Retina (tissue), 1 donor: Measurements from ENCODE around the gene VAV2.

Source experiments
- DNase-seq: peaks from one replicate; pipeline ENCODE4 v3.0.0-alpha.2; 2016

The VAV2 gene

GRCh38 chr9:133980864-133981588 lies 11.1 kb downstream of the VAV2 start:
- DNase-seq, result no peak

DNA sequence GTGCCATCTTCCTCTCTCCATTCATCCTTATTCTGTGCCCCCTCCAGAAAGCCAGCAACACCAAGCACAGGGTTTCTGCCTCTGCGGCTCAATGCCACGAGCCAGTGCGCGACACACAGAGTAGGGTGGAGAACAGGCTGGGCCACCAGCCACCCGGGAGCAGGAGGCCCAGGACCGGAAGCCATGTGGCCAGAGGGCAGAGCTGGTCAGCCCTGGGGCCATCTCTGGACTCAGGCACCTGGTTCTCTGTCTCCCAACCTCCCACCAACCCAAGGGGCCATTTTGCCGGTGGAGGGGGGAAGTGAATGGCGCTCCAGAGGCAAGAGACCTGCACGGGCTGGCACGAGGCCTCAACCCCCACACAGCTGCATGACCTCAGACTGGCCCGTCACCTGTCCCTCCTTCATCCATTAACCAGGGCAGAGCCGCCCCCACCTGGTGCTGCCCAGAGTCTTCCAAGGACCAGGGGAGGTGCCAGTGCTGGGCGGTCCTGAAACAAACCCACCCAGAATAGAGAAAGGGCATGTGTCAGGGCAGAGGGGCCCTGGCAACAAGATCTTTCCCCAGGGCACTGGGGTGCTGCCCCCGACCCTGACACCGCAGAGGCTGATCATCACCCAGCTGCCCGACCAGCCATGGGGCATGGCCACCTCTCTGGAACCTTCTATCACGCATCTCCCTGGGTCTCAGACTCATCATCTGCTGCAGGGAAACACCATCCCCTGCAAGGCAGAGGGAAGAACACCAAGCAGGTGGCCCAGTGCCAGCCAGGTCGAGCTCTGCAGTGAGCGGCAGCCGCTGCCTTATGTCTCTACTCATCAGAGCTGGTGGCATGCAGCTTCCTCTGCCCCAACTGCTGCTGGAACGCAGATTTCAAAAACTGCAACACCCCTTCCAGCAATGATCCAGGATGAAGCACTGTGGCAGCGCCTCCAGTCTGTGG lies 11.9 kb downstream of the VAV2 start:
- DNase-seq, result no peak

- peak; percentile 76 for DNase-seq
Observed at GRCh38 chr9:133979273-133979920, 12.7 kb downstream of the VAV2 start.

- no peak for DNase-seq
Observed at GRCh38 chr9:133978899-133979272, 13.2 kb downstream of the VAV2 start.

DNA sequence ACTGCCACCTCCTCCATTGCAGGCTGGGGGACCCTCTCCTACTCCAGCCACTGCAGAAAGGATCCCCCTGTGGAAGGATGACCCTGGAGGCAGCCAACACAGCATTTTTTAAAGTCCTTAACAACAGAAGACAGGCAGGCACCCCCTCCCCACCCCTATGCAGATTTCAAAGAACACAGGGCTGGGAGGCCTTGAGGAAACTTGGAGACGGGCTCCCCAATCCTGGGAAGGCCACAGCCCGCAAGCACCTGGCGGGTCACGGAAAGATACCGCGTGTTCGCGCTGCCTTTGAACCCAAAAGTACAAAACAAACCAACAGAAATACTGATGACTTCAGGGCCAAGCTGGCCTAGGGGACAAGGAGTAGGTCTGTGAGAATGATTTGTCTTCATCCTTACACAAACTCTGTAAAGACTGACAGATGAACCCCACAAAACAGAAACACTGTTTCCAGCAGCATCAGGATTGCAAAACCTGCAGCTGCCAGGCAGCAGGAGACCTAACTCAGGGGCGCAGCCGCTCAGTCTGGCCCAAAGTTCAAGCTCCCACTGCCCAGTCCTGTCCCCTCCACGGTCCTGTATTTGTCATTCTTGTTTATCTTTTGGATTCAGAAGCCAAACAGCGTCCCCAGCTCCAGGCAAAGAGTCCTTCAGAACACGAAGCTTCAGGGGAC lies 13.8 kb downstream of the VAV2 start:
- DNase-seq, result no peak

- DNase-seq, result no peak
Observed at GRCh38 chr9:133977421-133978201, 14.5 kb downstream of the VAV2 start.

- DNase-seq, result no peak
Observed at GRCh38 chr9:133976887-133977286, 15.2 kb downstream of the VAV2 start.

GRCh38 chr9:133976191-133976861 lies 15.8 kb downstream of the VAV2 start:
- no peak for DNase-seq

GRCh38 chr9:133975511-133975910 lies 16.6 kb downstream of the VAV2 start:
- no peak for DNase-seq

- no peak for DNase-seq
Observed at GRCh38 chr9:133974631-133975341, 17.3 kb downstream of the VAV2 start.

- no peak for DNase-seq
Observed at GRCh38 chr9:133973791-133974630, 18.1 kb downstream of the VAV2 start.

- DNase-seq, result peak; percentile 41
Observed at GRCh38 chr9:133973111-133973790, 18.9 kb downstream of the VAV2 start.

- DNase-seq, result peak; percentile 19
Observed at GRCh38 chr9:133971981-133972941, 19.9 kb downstream of the VAV2 start.

DNA sequence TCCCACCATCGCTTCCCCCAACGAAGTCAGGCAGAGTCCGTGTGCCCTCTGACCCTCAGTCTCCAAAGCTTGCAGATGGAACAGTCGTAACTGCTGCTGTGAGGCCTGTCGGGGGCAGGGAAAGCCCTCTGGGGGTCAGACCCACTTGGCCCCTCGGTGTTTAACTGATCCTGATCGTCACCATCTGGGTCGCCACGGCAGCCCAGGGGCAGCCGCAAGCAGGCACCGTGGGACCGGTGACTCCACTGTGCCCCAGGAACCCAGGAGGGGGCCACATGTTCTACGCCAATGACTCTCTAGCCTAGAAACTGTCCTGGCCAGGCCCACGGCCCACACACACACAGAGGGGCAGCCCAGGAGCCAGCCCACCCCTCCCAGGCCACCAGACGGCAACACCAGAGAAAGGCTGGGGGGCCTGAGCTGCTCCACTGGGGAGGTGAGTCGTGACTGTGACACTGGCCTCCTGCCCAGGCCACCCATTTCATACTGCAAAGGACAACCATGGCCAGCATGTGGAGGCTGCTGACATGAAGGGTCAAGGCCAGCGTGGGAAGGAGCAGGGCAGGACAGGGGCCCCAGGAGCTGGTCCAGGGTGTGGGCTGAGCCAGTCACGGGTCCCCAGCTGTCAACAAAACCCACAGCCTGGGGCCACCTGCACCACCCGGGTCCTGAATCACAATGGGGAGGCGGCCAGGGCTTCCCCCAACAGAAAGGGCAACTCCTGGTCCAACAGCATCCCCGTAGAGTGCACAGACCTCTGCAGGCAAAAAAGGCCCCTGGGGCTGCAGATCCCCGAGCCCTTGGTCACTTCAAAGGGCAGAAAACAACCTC lies 20.8 kb downstream of the VAV2 start:
- peak; percentile 25 for DNase-seq

- DNase-seq, result peak; percentile 26
Observed at GRCh38 chr9:133970581-133971058, 21.5 kb downstream of the VAV2 start.

DNA sequence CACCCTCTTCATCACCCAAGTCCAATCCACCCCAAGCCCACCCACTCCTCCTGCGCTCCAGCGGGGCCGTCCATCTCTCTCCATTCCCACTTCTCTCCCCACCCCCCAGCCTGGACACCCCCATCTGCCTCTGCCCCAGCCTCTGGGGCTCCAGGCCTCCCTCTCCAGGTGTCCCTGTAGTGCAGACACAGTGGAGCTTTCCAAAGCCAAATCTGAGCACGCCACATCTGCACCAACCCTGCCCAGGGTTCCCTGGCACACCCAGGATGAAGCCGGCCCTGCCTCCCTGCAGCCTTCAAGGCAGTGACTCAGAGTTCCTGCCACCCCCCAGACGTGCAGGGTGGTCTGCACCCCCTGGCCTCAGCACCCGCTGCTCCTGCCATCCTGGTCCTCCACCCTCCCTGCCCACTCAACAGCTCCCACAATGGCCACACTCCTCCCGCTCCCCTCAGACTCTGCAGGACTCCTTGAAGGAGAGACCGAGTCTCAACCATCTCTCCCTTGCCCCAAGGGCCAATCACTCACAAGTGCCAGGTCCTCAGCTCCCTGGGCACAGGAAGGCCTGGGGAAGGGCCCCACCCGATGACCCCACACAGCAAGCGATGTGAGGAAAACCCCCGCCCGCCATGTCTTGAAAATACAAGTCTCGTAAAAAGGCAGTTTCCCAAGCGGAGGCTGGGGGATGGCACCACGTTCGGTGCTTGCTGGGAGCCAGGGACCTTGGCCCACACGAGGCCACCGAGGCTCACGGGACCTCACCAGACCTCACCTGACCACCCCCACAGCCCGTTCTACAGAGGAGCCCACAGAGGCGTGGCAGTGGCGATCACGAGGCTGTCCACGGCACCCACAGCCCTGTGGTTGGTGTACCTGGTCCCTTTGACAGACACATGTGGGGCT lies 22.2 kb downstream of the VAV2 start:
- DNase-seq, result no peak
